ENCODE results near the gene LILRA5. TPM values are rescaled to one million over a fixed set of nuclear protein-coding genes. Genes with fewer than 3 reads are reported as not detected.

The LILRA5 gene
- polyA plus RNA-seq, 1 of the 3 experiments (the other 2 are of a cell fraction), result not detected

- TF ChIP-seq MXI1 (IDR thresholded peaks at IDR 0.05; ENCODE audit: low read depth, low read length) (no peak), TAF1 (IDR thresholded peaks at IDR 0.05; ENCODE audit: borderline replicate concordance, low read depth, low read length) (no peak), FOXJ3 (CRISPR knock-in tag; IDR thresholded peaks at IDR 0.05) (no peak), GATA2 (CRISPR knock-in tag; IDR thresholded peaks at IDR 0.05) (no peak)
Observed at GRCh38 chr19:54335164-54335563, 22.2 kb upstream of the LILRA5 start (continued).

GRCh38 chr19:54333586-54334298, 20.8 kb upstream of the LILRA5 start:
- Histone ChIP-seq H3K4me1 (ENCODE audit: control insufficient read depth in 1 of 2, insufficient read depth in 2 of 2, low read depth in 1 of 2, low read length in 1 of 2) (no peaks in the 10 kb centered on the region), H2AFZ (ENCODE audit: low read depth) (no peak overlapping the region), H3K27me3 (ENCODE audit: insufficient read depth) (peaks cover 74% of the 10 kb centered on the region), H3K9me3 (no peaks in the 10 kb centered on the region), H4K20me1 (ENCODE audit: insufficient read depth) (no peaks in the 10 kb centered on the region), H3K9ac (no peak overlapping the region), H3K36me3 (replicated peaks in 1 of 2; ENCODE audit: control insufficient read depth in 1 of 2, insufficient read depth in 2 of 2, low read length in 1 of 2) (no peaks in the 10 kb centered on the region), H3K9me2 (no peaks in the 10 kb centered on the region), H3F3A (replicated peaks; ENCODE audit: insufficient read depth) (no peaks in the 10 kb centered on the region), H3K4me2 (no peak overlapping the region), H3K27ac (ENCODE audit: low read depth in 2 of 2, low read length in 1 of 2) (no peak overlapping the region), H3K79me2 (ENCODE audit: insufficient read depth) (no peaks in the 10 kb centered on the region), H3K4me3 (ENCODE audit: low read depth in 2 of 2, low read length in 1 of 2) (no peak overlapping the region)
- no peak for DNase-seq
- ChIA-PET POLR2A (no interaction called here), CTCF (interaction anchor here (1.0 to 1.2 kb wide), 2 partner anchors 9 to 57 kb away, joined by 3 read pairs; no protein-coding TSS in a partner anchor)
- WGBS (ENCODE audit: low lambda C conversion rate), result 4% methylated on average over 3 of the region's 3 CpGs
- TF ChIP-seq SMC3 (IDR thresholded peaks at IDR 0.05; ENCODE audit: low read depth, low read length), result no peak
- TF ChIP-seq EP300 (IDR thresholded peaks at IDR 0.05; ENCODE audit: borderline replicate concordance in 1 of 2, low read depth in 1 of 2, low read length in 1 of 2), result no peak
- no peak for TF ChIP-seq RXRA (IDR thresholded peaks at IDR 0.05; ENCODE audit: borderline replicate concordance, low read depth)
- TF ChIP-seq RAD21 (IDR thresholded peaks at IDR 0.05; ENCODE audit: low read length), result no peak
- TF ChIP-seq POLR2AphosphoS5 (IDR thresholded peaks at IDR 0.05; ENCODE audit: low read depth, low read length), result no peak
- no peak for TF ChIP-seq JUND (IDR thresholded peaks at IDR 0.05)
- TF ChIP-seq ELF1 (IDR thresholded peaks at IDR 0.05), result no peak
- TF ChIP-seq FOXM1 (IDR thresholded peaks at IDR 0.05; ENCODE audit: low read depth), result no peak

- CTCF ChIA-PET, result interaction anchor here (0.9 kb wide), 1 partner anchor 11 kb away, joined by 4 read pairs; no protein-coding TSS in a partner anchor
- TF ChIP-seq RCOR1 (IDR thresholded peaks at IDR 0.05; ENCODE audit: low read length) (no peak), CTCF (IDR thresholded peaks at IDR 0.05) (no peak), MEF2A (IDR thresholded peaks at IDR 0.05; ENCODE audit: borderline replicate concordance, low read depth) (no peak), TAF1 (IDR thresholded peaks at IDR 0.05; ENCODE audit: borderline replicate concordance, low read depth, low read length) (no peak), EP300 (IDR thresholded peaks at IDR 0.05; ENCODE audit: borderline replicate concordance in 1 of 2, low read depth in 1 of 2, low read length in 1 of 2) (no peak), PBX3 (IDR thresholded peaks at IDR 0.05) (no peak), SIN3A (IDR thresholded peaks at IDR 0.05; ENCODE audit: borderline replicate concordance, low read depth, low read length) (no peak), CHD2 (IDR thresholded peaks at IDR 0.05; ENCODE audit: low read length, partially characterized antibody) (no peak), RFX5 (IDR thresholded peaks at IDR 0.05; ENCODE audit: low read length) (no peak), RAD21 (IDR thresholded peaks at IDR 0.05; ENCODE audit: low read length) (no peak), USF1 (IDR thresholded peaks at IDR 0.05; ENCODE audit: borderline replicate concordance, low read depth) (no peak), ZBTB33 (IDR thresholded peaks at IDR 0.05; ENCODE audit: borderline replicate concordance, low read depth) (no peak)
Observed at GRCh38 chr19:54332149-54332548, 19.2 kb upstream of the LILRA5 start.

More at GRCh38 chr19:54332149-54332548, 19.2 kb upstream of the LILRA5 start:
- Histone ChIP-seq H3K27ac (ENCODE audit: low read depth in 2 of 2, low read length in 1 of 2) (no peak overlapping the region), H4K20me1 (ENCODE audit: insufficient read depth) (no peaks in the 10 kb centered on the region), H3K9me2 (no peaks in the 10 kb centered on the region), H3K4me3 (ENCODE audit: low read depth in 2 of 2, low read length in 1 of 2) (no peak overlapping the region), H2AFZ (ENCODE audit: low read depth) (no peak overlapping the region), H3F3A (replicated peaks; ENCODE audit: insufficient read depth) (no peaks in the 10 kb centered on the region), H3K4me1 (ENCODE audit: control insufficient read depth in 1 of 2, insufficient read depth in 2 of 2, low read depth in 1 of 2, low read length in 1 of 2) (no peaks in the 10 kb centered on the region), H3K36me3 (replicated peaks in 1 of 2; ENCODE audit: control insufficient read depth in 1 of 2, insufficient read depth in 2 of 2, low read length in 1 of 2) (no peaks in the 10 kb centered on the region), H3K9me3 (no peaks in the 10 kb centered on the region), H3K4me2 (no peak overlapping the region), H3K9ac (no peak overlapping the region), H3K79me2 (ENCODE audit: insufficient read depth) (no peaks in the 10 kb centered on the region), H3K27me3 (ENCODE audit: insufficient read depth) (peaks cover 73% of the 10 kb centered on the region)
- 0% methylated on average over 1 of the region's 7 CpGs for WGBS (ENCODE audit: low lambda C conversion rate)
- POLR2A ChIA-PET, result no interaction called here
- DNase-seq, result no peak

All from SK-N-SH (cell line).